GM12875 (cell line): ENCODE measurements around the gene TET2.

Source experiments
- H3K4me3 ChIP-seq: one replicate; pipeline ENCODE4 v1.5.1; 2011; ENCODE audit warnings: low read depth, low read length, control low read depth
- CTCF ChIP-seq: IDR thresholded peaks from 2 replicates; pipeline ENCODE4 v1.5.1; 2011; ENCODE audit warnings: low read depth, mild to moderate bottlenecking, control low read depth, inconsistent platforms, low read length, moderate library complexity, borderline replicate concordance; ENCODE audit not compliant: insufficient read depth

The TET2 gene

GRCh38 chr4:105146276-105147015 is at the start of gene TET2:
TSS of gene TET2 (plus strand) at chr4:105146876. CDS start at chr4:105233943, 87,067 bp downstream.
- 0 out of 2 replicates have a peak, but pooled peaks have one; percentile 12 for TF ChIP-seq CTCF
- H3K4me3 ChIP-seq: peak within 1 kb of the TSS; percentile 81

DNA sequence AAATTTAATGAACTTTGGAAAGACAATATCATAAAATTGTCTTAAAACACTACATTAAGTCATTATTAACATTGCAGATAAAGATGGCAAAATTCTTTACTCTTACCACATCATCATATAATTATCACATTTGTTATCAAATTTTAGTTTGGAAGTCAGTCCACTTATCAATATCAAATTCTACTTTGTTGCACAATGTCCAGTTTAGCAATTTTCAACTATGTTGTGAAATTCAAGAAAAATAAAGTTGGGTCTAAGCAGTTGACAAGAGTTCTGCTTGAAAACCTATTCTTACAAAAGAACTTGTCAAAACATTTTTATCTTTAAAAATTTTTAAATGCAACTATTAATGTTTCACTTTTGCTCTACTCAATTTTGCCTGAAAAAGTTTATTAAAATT is 44.7 kb upstream of the TET2 start:
- TF ChIP-seq CTCF: no peak
- H3K4me3 ChIP-seq: no peak overlapping the region

- TF ChIP-seq CTCF: no peak
- no peak overlapping the region for H3K4me3 ChIP-seq
These were observed 40.2 kb upstream of the TET2 start for GRCh38 chr4:105106426-105106825.

GRCh38 chr4:105107095-105107856 is 39.4 kb upstream of the TET2 start:
- no peak overlapping the region for H3K4me3 ChIP-seq
- TF ChIP-seq CTCF: no peak

DNA sequence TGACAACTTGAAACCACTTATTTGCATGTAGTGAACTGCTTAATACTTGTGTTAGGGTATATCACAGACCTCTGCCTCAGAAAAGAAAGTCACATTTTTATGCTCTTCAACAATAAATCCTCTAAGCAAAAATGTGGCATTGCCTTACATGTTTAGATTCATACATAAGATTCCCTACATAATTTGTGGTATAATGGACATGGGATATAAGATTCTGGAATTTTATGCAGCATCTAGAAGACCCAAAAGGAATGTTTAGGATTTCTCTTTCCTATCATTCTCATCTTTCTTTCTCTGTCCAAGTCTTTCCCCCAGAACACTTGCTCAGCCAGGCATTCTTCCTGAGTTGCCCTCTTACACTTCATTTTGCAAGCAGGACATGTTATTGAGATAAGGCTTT is 37.7 kb upstream of the TET2 start:
- no peak overlapping the region for H3K4me3 ChIP-seq
- TF ChIP-seq CTCF: no peak

DNA sequence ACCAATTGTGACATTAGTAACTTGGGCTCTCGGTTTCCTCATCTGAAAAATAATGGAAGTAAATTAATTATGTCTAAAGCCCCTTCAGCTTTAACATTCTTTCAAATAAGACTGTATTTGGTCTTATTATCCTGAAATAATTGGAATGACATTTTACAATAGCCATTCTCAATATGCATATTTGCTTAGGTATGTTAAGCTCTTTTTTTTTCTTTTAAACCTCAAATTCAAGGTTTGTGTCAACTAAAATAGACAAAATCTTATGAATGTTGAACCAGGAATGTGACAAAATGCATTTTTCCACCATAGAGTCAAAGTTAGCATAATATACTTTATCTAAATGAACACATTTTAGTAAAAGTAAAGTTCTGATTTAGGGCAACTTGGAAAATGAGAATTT is 34.4 kb upstream of the TET2 start:
- TF ChIP-seq CTCF: no peak
- H3K4me3 ChIP-seq: no peak overlapping the region

- TF ChIP-seq CTCF: no peak
- H3K4me3 ChIP-seq: no peak overlapping the region
These were observed 32.9 kb upstream of the TET2 start for GRCh38 chr4:105113800-105114199.
